Measurements from ENCODE around the gene LYL1.

LYL1 gene

GRCh38 chr19:13146763-13147563, 44.3 kb upstream of the LYL1 start:
- H3K36me3 ChIP-seq: peaks cover 4% of the 10 kb centered on the region
- no peaks in the 10 kb centered on the region for H3K27me3 ChIP-seq
- no peak for DNase-seq
- TF ChIP-seq CTCF (IDR thresholded peaks at IDR 0.05; ENCODE audit: low read depth, low read length): no peak
- no peak overlapping the region for H3K4me3 ChIP-seq (ENCODE audit: low read depth, low read length)
- H3K4me1 ChIP-seq: no peaks in the 10 kb centered on the region
- no peaks in the 10 kb centered on the region for H3K9me3 ChIP-seq

- TF ChIP-seq CTCF (IDR thresholded peaks at IDR 0.05; ENCODE audit: low read depth, low read length): no peak
- H3K9me3 ChIP-seq: no peaks in the 10 kb centered on the region; the same call in 1 of the 2 replicates
- H3K4me3 ChIP-seq (ENCODE audit: low read depth, low read length): no peak overlapping the region
- no peaks in the 10 kb centered on the region for H3K4me1 ChIP-seq
- H3K27me3 ChIP-seq: no peaks in the 10 kb centered on the region
- no peak for DNase-seq
- H3K36me3 ChIP-seq: peaks cover 45% of the 10 kb centered on the region
These were observed 37.1 kb upstream of the LYL1 start for GRCh38 chr19:13139633-13140311.

- Histone ChIP-seq H3K9me3 (no peaks in the 10 kb centered on the region; the same call in 1 of the 2 replicates), H3K27me3 (no peaks in the 10 kb centered on the region), H3K36me3 (peaks cover 47% of the 10 kb centered on the region), H3K4me3 (ENCODE audit: low read depth, low read length) (no peak overlapping the region), H3K4me1 (no peaks in the 10 kb centered on the region)
- DNase-seq: no peak
- no peak for TF ChIP-seq CTCF (IDR thresholded peaks at IDR 0.05; ENCODE audit: low read depth, low read length)
These were observed 36.2 kb upstream of the LYL1 start for GRCh38 chr19:13138916-13139198.

GRCh38 chr19:13138171-13138915, 35.7 kb upstream of the LYL1 start:
- H3K4me3 ChIP-seq (ENCODE audit: low read depth, low read length): no peak overlapping the region
- peaks cover 47% of the 10 kb centered on the region for H3K36me3 ChIP-seq
- H3K9me3 ChIP-seq: no peaks in the 10 kb centered on the region; the same call in 1 of the 2 replicates
- H3K4me1 ChIP-seq: no peaks in the 10 kb centered on the region
- no peak for DNase-seq
- no peaks in the 10 kb centered on the region for H3K27me3 ChIP-seq
- TF ChIP-seq CTCF (IDR thresholded peaks at IDR 0.05; ENCODE audit: low read depth, low read length): no peak

- DNase-seq: no peak
- no peaks in the 10 kb centered on the region; the same call in 1 of the 2 replicates for H3K9me3 ChIP-seq
- no peaks in the 10 kb centered on the region for H3K27me3 ChIP-seq
- H3K36me3 ChIP-seq: peaks cover 49% of the 10 kb centered on the region
- no peaks in the 10 kb centered on the region for H3K4me1 ChIP-seq
- no peak for TF ChIP-seq CTCF (IDR thresholded peaks at IDR 0.05; ENCODE audit: low read depth, low read length)
- H3K4me3 ChIP-seq (ENCODE audit: low read depth, low read length): no peak overlapping the region
These were observed 34.7 kb upstream of the LYL1 start for GRCh38 chr19:13137290-13137794.

Data from BE2C (cell line).